HepG2 (cell line): Measurements from ENCODE around the gene ATP10A. TPM values are rescaled to one million over a fixed set of nuclear protein-coding genes. Genes with fewer than 3 reads are reported as not detected.

Source experiments
- AKAP8 ChIP-seq: sonication (generic); formaldehyde crosslinking; IDR thresholded peaks from 2 replicates; pipeline ENCODE4 v1.5.1; 2020; ENCODE audit warnings: mild to moderate bottlenecking, missing genetic modification reagents
- E2F2 ChIP-seq: sonication (generic); formaldehyde crosslinking; IDR thresholded peaks from 2 replicates; pipeline ENCODE4 v1.4.0; 2020; ENCODE audit warnings: missing genetic modification reagents, borderline replicate concordance
- ERF ChIP-seq: IDR thresholded peaks from 2 replicates; pipeline ENCODE4 v1.6.1; 2018; ENCODE audit warnings: missing biosample characterization, missing genetic modification reagents
- GPN1 ChIP-seq: sonication (generic); formaldehyde crosslinking; IDR thresholded peaks from 2 replicates; pipeline ENCODE4 v1.5.1; 2020; ENCODE audit warnings: missing genetic modification reagents, borderline replicate concordance
- TERF1 ChIP-seq: sonication (generic); formaldehyde crosslinking; IDR thresholded peaks from 2 replicates; pipeline ENCODE4 v1.8.0; 2022; ENCODE audit warnings: mild to moderate bottlenecking, missing genetic modification reagents, moderate library complexity
- UBTF ChIP-seq: sonication (generic); formaldehyde crosslinking; IDR thresholded peaks from 2 replicates; pipeline ENCODE4 v1.4.0; 2020; ENCODE audit warnings: mild to moderate bottlenecking, missing genetic modification reagents
- ZFAT ChIP-seq: sonication (generic); formaldehyde crosslinking; conservative IDR thresholded peaks from 2 replicates; pipeline ENCODE4 v1.8.1; 2023; ENCODE audit warnings: missing genetic modification reagents, inconsistent platforms
- ZNF430 ChIP-seq: sonication (generic); formaldehyde crosslinking; IDR thresholded peaks from 2 replicates; pipeline ENCODE4 v1.9.0; 2021; ENCODE audit warnings: mild to moderate bottlenecking, missing genetic modification reagents
- ZNF564 ChIP-seq: sonication (generic); formaldehyde crosslinking; IDR thresholded peaks from 2 replicates; pipeline ENCODE4 v1.8.1; 2023; ENCODE audit warnings: mild to moderate bottlenecking, missing genetic modification reagents
- ZNF569 ChIP-seq: sonication (generic); formaldehyde crosslinking; IDR thresholded peaks from 2 replicates; pipeline ENCODE4 v1.5.0; 2020; ENCODE audit warnings: mild to moderate bottlenecking, missing genetic modification reagents, moderate library complexity, borderline replicate concordance
- ZNF629 ChIP-seq: sonication (generic); formaldehyde crosslinking; conservative IDR thresholded peaks from 2 replicates; pipeline ENCODE4 v1.5.0; 2020; ENCODE audit warnings: missing genetic modification reagents
- ZXDC ChIP-seq: sonication (generic); formaldehyde crosslinking; IDR thresholded peaks from 2 replicates; pipeline ENCODE4 v1.5.0; 2020; ENCODE audit warnings: mild to moderate bottlenecking, missing genetic modification reagents
- polyA plus RNA-seq, 8 experiments: library from polyadenylated mRNA; depleted of rRNA in 3 of 8; stranded (reverse) in 7 of 8; unstranded in 1 of 8; fragments of >200 nt; fragmentation: Illumina TruSeq in 4 of 8; extraction: Trizol in 4 of 8; gene quantifications; 2 replicates each; pipeline versions ENCODE4 v1.2.1 to v1.2.3, GENCODE V29; 2011 to 2016; ENCODE audit warnings: low read depth in 4 of 8, missing spikeins in 1 of 8, mixed read lengths in 1 of 8; ENCODE audit not compliant: insufficient read depth in 1 of 8
- total RNA-seq, 5 experiments: library from RNA; depleted of rRNA; stranded (reverse); fragments of >200 nt; fragmentation: Illumina TruSeq; extraction: Trizol; gene quantifications; 2 replicates each; pipeline ENCODE4 v1.2.3, GENCODE V29; 2016; ENCODE audit warnings: low read depth in 1 of 5

Gene ATP10A
- total and polyA plus RNA-seq, 2 of the 13 experiments (the other 11 are each of a cell fraction or from before 2014, with no cell fraction given) = 0.58 to 4.2 TPM

- TF ChIP-seq AKAP8 (CRISPR knock-in tag) = no peak
- TF ChIP-seq ZFAT (CRISPR knock-in tag) = no peak
- no peak for TF ChIP-seq TERF1
- TF ChIP-seq E2F2 = no peak
- TF ChIP-seq ERF = no peak
- no peak for TF ChIP-seq GPN1 (CRISPR knock-in tag)
- no peak for TF ChIP-seq ZNF430 (CRISPR knock-in tag)
- no peak for TF ChIP-seq ZNF564 (CRISPR knock-in tag)
- no peak for TF ChIP-seq ZNF569 (CRISPR knock-in tag)
- TF ChIP-seq ZNF629 (CRISPR knock-in tag) = no peak
- no peak for TF ChIP-seq UBTF
- TF ChIP-seq ZXDC (CRISPR knock-in tag) = no peak
- TF ChIP-seq, all 625 proteins: peak for 0
Measured at GRCh38 chr15:25899870-25900269, 36.7 kb upstream of the ATP10A start (continued).
